Neural cell (in vitro differentiated cells): ENCODE measurements around the gene GTF2H1.

ENCODE experiments used
- CTCF ChIP-seq: fragments of 450-650 bp; IDR thresholded peaks from 2 replicates; pipeline ENCODE4 v1.5.1; 2014; ENCODE audit warnings: antibody characterized with exemption, mild to moderate bottlenecking, moderate library complexity; ENCODE audit not compliant: poor library complexity, severe bottlenecking
- EZH2 ChIP-seq: fragments of 200-600, 300-800 bp; shearing (Covaris generic), sonication (generic); IDR thresholded peaks from 2 replicates; pipeline ENCODE4 v1.6.1; 2014; ENCODE audit warnings: antibody characterized with exemption, low read length, borderline replicate concordance, mild to moderate bottlenecking; ENCODE audit not compliant: insufficient read depth, poor library complexity, severe bottlenecking
- POLR2AphosphoS5 ChIP-seq: IDR thresholded peaks from 2 replicates; pipeline ENCODE4 v1.6.1; 2012
- TAF1 ChIP-seq: IDR thresholded peaks from 2 replicates; pipeline ENCODE4 v1.6.1; 2012; ENCODE audit warnings: low read depth

DNA sequence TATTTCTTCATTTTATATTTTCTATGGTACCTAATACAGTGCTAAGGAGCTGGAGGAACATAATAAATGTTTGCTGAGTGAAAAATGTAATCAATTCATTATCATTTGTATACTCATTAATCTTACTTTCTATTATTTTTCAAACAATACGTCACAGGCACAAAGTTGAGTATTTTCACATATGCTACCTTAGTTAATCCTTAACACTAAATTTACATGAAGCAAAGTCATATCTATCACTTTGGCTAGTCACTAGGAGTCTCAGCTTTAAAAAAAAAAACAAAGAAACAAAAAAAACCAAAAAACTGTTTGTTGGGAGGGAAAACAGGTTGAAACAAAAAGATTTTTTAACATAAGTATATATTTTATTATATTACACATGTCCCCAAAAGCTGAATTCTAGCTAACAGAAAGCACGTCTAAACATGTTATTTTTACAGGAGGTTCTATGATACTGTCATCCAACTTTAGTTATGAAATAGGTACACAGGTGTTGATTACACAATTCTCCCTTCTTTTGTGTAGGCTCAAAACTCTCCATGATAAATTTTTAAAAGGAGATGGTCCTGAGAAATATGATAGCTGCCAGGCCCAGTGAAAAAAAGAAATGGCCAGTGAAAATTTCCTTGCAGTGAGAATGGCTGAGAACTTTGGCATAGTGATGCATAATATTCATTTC, 14.8 kb upstream of the GTF2H1 start:
- no peak for TF ChIP-seq POLR2AphosphoS5
- TF ChIP-seq TAF1 = no peak
- TF ChIP-seq CTCF = no peak
- TF ChIP-seq EZH2 = no peak
